GM10266 (cell line): Measurements from ENCODE around the gene SMIM38.
"Not testable (repeated sequence)": the region's sequence is repeated elsewhere in the genome, so short reads cannot be mapped to it uniquely, and the experiment has no call there.

Experiments
- DNase-seq: peaks from one replicate; pipeline ENCODE4 v3.0.0; 2012; ENCODE audit errors: extremely low spot score
- CTCF ChIP-seq: IDR thresholded peaks from 2 replicates; pipeline ENCODE4 v1.5.1; 2012; ENCODE audit warnings: mild to moderate bottlenecking, low read depth; ENCODE audit not compliant: control insufficient read depth, insufficient read depth; ENCODE audit errors: missing control alignments

Gene SMIM38

GRCh38 chr11:69135420-69136363 lies 20.0 kb upstream of the SMIM38 start:
- no peak for DNase-seq
- TF ChIP-seq CTCF = no peak

GRCh38 chr11:69136471-69136870 lies 19.3 kb upstream of the SMIM38 start:
- TF ChIP-seq CTCF = no peak
- DNase-seq = no peak

GRCh38 chr11:69137151-69137844 lies 18.4 kb upstream of the SMIM38 start:
- no peak for TF ChIP-seq CTCF
- no peak for DNase-seq

- TF ChIP-seq CTCF = no peak
- DNase-seq = no peak
Observed at GRCh38 chr11:69138265-69138664, 17.5 kb upstream of the SMIM38 start.

- DNase-seq = not testable (repeated sequence)
Observed at GRCh38 chr11:69140161-69140560, 15.6 kb upstream of the SMIM38 start.

GRCh38 chr11:69140635-69141034 lies 15.1 kb upstream of the SMIM38 start:
- DNase-seq = no peak
- TF ChIP-seq CTCF = no peak

GRCh38 chr11:69141742-69142141 lies 14.0 kb upstream of the SMIM38 start:
- no peak for DNase-seq
- no peak for TF ChIP-seq CTCF

GRCh38 chr11:69142895-69143294 lies 12.8 kb upstream of the SMIM38 start:
- no peak for TF ChIP-seq CTCF
- DNase-seq = no peak
